ENCODE results near the gene PITPNM2. TPM values are rescaled to one million over a fixed set of nuclear protein-coding genes. Genes with fewer than 3 reads are reported as not detected.

Gene PITPNM2
- total and polyA plus RNA-seq, 2 of the 8 experiments (the other 6 are each of a cell fraction or from before 2014, with no cell fraction given), result 0.59 to 3.4 TPM

GRCh38 chr12:123127182-123127495 is 23.8 kb downstream of the PITPNM2 start (continued):
- TF ChIP-seq CTBP2 (IDR thresholded peaks at IDR 0.05; ENCODE audit: borderline replicate concordance, insufficient read depth, insufficient read length, low read length) (no peak), CBX8 (IDR thresholded peaks at IDR 0.05; ENCODE audit: borderline replicate concordance, low read depth, low read length) (no peak), SIX5 (IDR thresholded peaks at IDR 0.05; ENCODE audit: low read depth, low read length) (no peak), CHD1 (IDR thresholded peaks at IDR 0.05; ENCODE audit: low read depth, low read length) (no peak), E2F6 (IDR thresholded peaks at IDR 0.05) (no peak), HDAC2 (IDR thresholded peaks at IDR 0.05; ENCODE audit: borderline replicate concordance in 1 of 2, low read depth in 2 of 2, low read length in 2 of 2) (no peak), SP4 (IDR thresholded peaks at IDR 0.05; ENCODE audit: low read length) (no peak)

All from H1 (cell line).